ENCODE data around the gene LBP.

Gene LBP

GRCh38 chr20:38307371-38308046 lies 38.8 kb upstream of the LBP start:
- Histone ChIP-seq H3K4ac (ENCODE audit: low read depth, low read length) (no peak overlapping the region), H3K23ac (ENCODE audit: low read length) (no peak overlapping the region), H3K79me1 (ENCODE audit: low read length) (no peaks in the 10 kb centered on the region), H2AK5ac (ENCODE audit: low read length) (no peak overlapping the region), H2BK15ac (replicated peaks; ENCODE audit: low read depth) (no peak overlapping the region), H2BK5ac (ENCODE audit: low read length) (no peak overlapping the region), H3K36me3 (ENCODE audit: control insufficient read depth, insufficient read depth, low read length) (no peaks in the 10 kb centered on the region), H3K4me3 (ENCODE audit: low read length) (no peak overlapping the region), H3K27me3 (ENCODE audit: insufficient read depth, low read length, poor library complexity) (no peaks in the 10 kb centered on the region), H4K5ac (ENCODE audit: low read length) (no peak overlapping the region), H3K9ac (ENCODE audit: low read length) (no peak overlapping the region), H3K18ac (ENCODE audit: low read length) (no peak overlapping the region), H3K79me2 (ENCODE audit: control insufficient read depth, insufficient read depth, low read length) (no peaks in the 10 kb centered on the region), H3K56ac (ENCODE audit: low read length) (no peak overlapping the region), H3K4me2 (ENCODE audit: low read length) (no peak overlapping the region), H2BK120ac (ENCODE audit: low read depth, low read length) (no peak overlapping the region), H3K4me1 (ENCODE audit: control insufficient read depth, low read depth, low read length) (no peaks in the 10 kb centered on the region), H3K27ac (ENCODE audit: low read depth, low read length) (no peak overlapping the region), H4K8ac (ENCODE audit: low read depth, low read length) (no peak overlapping the region)
- WGBS (ENCODE audit: extremely low coverage, insufficient coverage, low lambda C conversion rate): no CpG with 5 or more reads among the region's 8 CpGs
- DNase-seq: no peak

GRCh38 chr20:38308047-38308438 lies 38.2 kb upstream of the LBP start:
- Histone ChIP-seq H4K5ac (ENCODE audit: low read length) (no peak overlapping the region), H3K4me1 (ENCODE audit: control insufficient read depth, low read depth, low read length) (no peaks in the 10 kb centered on the region), H2BK5ac (ENCODE audit: low read length) (no peak overlapping the region), H3K79me2 (ENCODE audit: control insufficient read depth, insufficient read depth, low read length) (no peaks in the 10 kb centered on the region), H3K9ac (ENCODE audit: low read length) (no peak overlapping the region), H3K79me1 (ENCODE audit: low read length) (no peaks in the 10 kb centered on the region), H3K27me3 (ENCODE audit: insufficient read depth, low read length, poor library complexity) (no peaks in the 10 kb centered on the region), H4K8ac (ENCODE audit: low read depth, low read length) (no peak overlapping the region), H2BK15ac (replicated peaks; ENCODE audit: low read depth) (no peak overlapping the region), H3K4me3 (ENCODE audit: low read length) (no peak overlapping the region), H3K18ac (ENCODE audit: low read length) (no peak overlapping the region), H3K4me2 (ENCODE audit: low read length) (no peak overlapping the region), H3K4ac (ENCODE audit: low read depth, low read length) (no peak overlapping the region), H3K56ac (ENCODE audit: low read length) (no peak overlapping the region), H2BK120ac (ENCODE audit: low read depth, low read length) (no peak overlapping the region), H3K27ac (ENCODE audit: low read depth, low read length) (no peak overlapping the region), H3K23ac (ENCODE audit: low read length) (no peak overlapping the region), H2AK5ac (ENCODE audit: low read length) (no peak overlapping the region), H3K36me3 (ENCODE audit: control insufficient read depth, insufficient read depth, low read length) (no peaks in the 10 kb centered on the region)
- DNase-seq: peak; percentile 21
- no CpG with 5 or more reads among the region's 4 CpGs for WGBS (ENCODE audit: extremely low coverage, insufficient coverage, low lambda C conversion rate)

GRCh38 chr20:38308447-38308846 lies 37.8 kb upstream of the LBP start:
- H3K56ac ChIP-seq (ENCODE audit: low read length): no peak overlapping the region
- no peak overlapping the region for H3K4me3 ChIP-seq (ENCODE audit: low read length)
- WGBS (ENCODE audit: extremely low coverage, insufficient coverage, low lambda C conversion rate): no CpG with 5 or more reads among the region's 1 CpG
- no peak overlapping the region for H2BK5ac ChIP-seq (ENCODE audit: low read length)
- H2AK5ac ChIP-seq (ENCODE audit: low read length): no peak overlapping the region
- H3K23ac ChIP-seq (ENCODE audit: low read length): no peak overlapping the region
- H3K18ac ChIP-seq (ENCODE audit: low read length): no peak overlapping the region
- H2BK120ac ChIP-seq (ENCODE audit: low read depth, low read length): no peak overlapping the region
- H3K4me1 ChIP-seq (ENCODE audit: control insufficient read depth, low read depth, low read length): no peaks in the 10 kb centered on the region
- H3K27me3 ChIP-seq (ENCODE audit: insufficient read depth, low read length, poor library complexity): no peaks in the 10 kb centered on the region
- no peaks in the 10 kb centered on the region for H3K79me1 ChIP-seq (ENCODE audit: low read length)
- no peak overlapping the region for H3K4ac ChIP-seq (ENCODE audit: low read depth, low read length)
- H3K79me2 ChIP-seq (ENCODE audit: control insufficient read depth, insufficient read depth, low read length): no peaks in the 10 kb centered on the region
- H4K5ac ChIP-seq (ENCODE audit: low read length): no peak overlapping the region
- H3K9ac ChIP-seq (ENCODE audit: low read length): no peak overlapping the region
- H2BK15ac ChIP-seq (replicated peaks; ENCODE audit: low read depth): no peak overlapping the region
- no peak overlapping the region for H3K4me2 ChIP-seq (ENCODE audit: low read length)
- no peak overlapping the region for H3K27ac ChIP-seq (ENCODE audit: low read depth, low read length)
- H4K8ac ChIP-seq (ENCODE audit: low read depth, low read length): no peak overlapping the region
- no peak for DNase-seq
- no peaks in the 10 kb centered on the region for H3K36me3 ChIP-seq (ENCODE audit: control insufficient read depth, insufficient read depth, low read length)

GRCh38 chr20:38311091-38311490 lies 35.2 kb upstream of the LBP start:
- Histone ChIP-seq H2AK5ac (ENCODE audit: low read length) (no peak overlapping the region), H2BK15ac (replicated peaks; ENCODE audit: low read depth) (no peak overlapping the region), H3K4me2 (ENCODE audit: low read length) (no peak overlapping the region), H3K4ac (ENCODE audit: low read depth, low read length) (no peak overlapping the region), H3K56ac (ENCODE audit: low read length) (no peak overlapping the region), H3K4me1 (ENCODE audit: control insufficient read depth, low read depth, low read length) (no peaks in the 10 kb centered on the region), H3K27me3 (ENCODE audit: insufficient read depth, low read length, poor library complexity) (no peaks in the 10 kb centered on the region), H2BK5ac (ENCODE audit: low read length) (no peak overlapping the region), H3K4me3 (ENCODE audit: low read length) (no peak overlapping the region), H3K36me3 (ENCODE audit: control insufficient read depth, insufficient read depth, low read length) (no peaks in the 10 kb centered on the region), H4K5ac (ENCODE audit: low read length) (no peak overlapping the region), H3K27ac (ENCODE audit: low read depth, low read length) (no peak overlapping the region), H2BK120ac (ENCODE audit: low read depth, low read length) (no peak overlapping the region), H4K8ac (ENCODE audit: low read depth, low read length) (no peak overlapping the region), H3K23ac (ENCODE audit: low read length) (no peak overlapping the region), H3K79me2 (ENCODE audit: control insufficient read depth, insufficient read depth, low read length) (no peaks in the 10 kb centered on the region), H3K9ac (ENCODE audit: low read length) (no peak overlapping the region), H3K18ac (ENCODE audit: low read length) (no peak overlapping the region), H3K79me1 (ENCODE audit: low read length) (no peaks in the 10 kb centered on the region)
- WGBS (ENCODE audit: extremely low coverage, insufficient coverage, low lambda C conversion rate): no CpG with 5 or more reads among the region's 3 CpGs
- no peak for DNase-seq

GRCh38 chr20:38311491-38311890 lies 34.8 kb upstream of the LBP start:
- WGBS (ENCODE audit: extremely low coverage, insufficient coverage, low lambda C conversion rate): no CpG with 5 or more reads among the region's 3 CpGs
- H2BK15ac ChIP-seq (replicated peaks; ENCODE audit: low read depth): no peak overlapping the region
- H3K4me1 ChIP-seq (ENCODE audit: control insufficient read depth, low read depth, low read length): no peaks in the 10 kb centered on the region
- H2BK5ac ChIP-seq (ENCODE audit: low read length): no peak overlapping the region
- H4K5ac ChIP-seq (ENCODE audit: low read length): no peak overlapping the region
- no peaks in the 10 kb centered on the region for H3K79me1 ChIP-seq (ENCODE audit: low read length)
- no peaks in the 10 kb centered on the region for H3K27me3 ChIP-seq (ENCODE audit: insufficient read depth, low read length, poor library complexity)
- no peak overlapping the region for H3K56ac ChIP-seq (ENCODE audit: low read length)
- no peaks in the 10 kb centered on the region for H3K79me2 ChIP-seq (ENCODE audit: control insufficient read depth, insufficient read depth, low read length)
- no peak overlapping the region for H3K27ac ChIP-seq (ENCODE audit: low read depth, low read length)
- H3K4me3 ChIP-seq (ENCODE audit: low read length): no peak overlapping the region
- H3K9ac ChIP-seq (ENCODE audit: low read length): no peak overlapping the region
- no peak overlapping the region for H3K23ac ChIP-seq (ENCODE audit: low read length)
- no peak overlapping the region for H3K4me2 ChIP-seq (ENCODE audit: low read length)
- no peak overlapping the region for H2AK5ac ChIP-seq (ENCODE audit: low read length)
- no peak overlapping the region for H3K4ac ChIP-seq (ENCODE audit: low read depth, low read length)
- no peak overlapping the region for H3K18ac ChIP-seq (ENCODE audit: low read length)
- H2BK120ac ChIP-seq (ENCODE audit: low read depth, low read length): no peak overlapping the region
- DNase-seq: no peak
- H3K36me3 ChIP-seq (ENCODE audit: control insufficient read depth, insufficient read depth, low read length): no peaks in the 10 kb centered on the region
- H4K8ac ChIP-seq (ENCODE audit: low read depth, low read length): no peak overlapping the region

- no peak overlapping the region for H4K8ac ChIP-seq (ENCODE audit: low read depth, low read length)
- no peaks in the 10 kb centered on the region for H3K79me2 ChIP-seq (ENCODE audit: control insufficient read depth, insufficient read depth, low read length)
- no peak overlapping the region for H3K4me3 ChIP-seq (ENCODE audit: low read length)
- H3K36me3 ChIP-seq (ENCODE audit: control insufficient read depth, insufficient read depth, low read length): no peaks in the 10 kb centered on the region
- H3K27ac ChIP-seq (ENCODE audit: low read depth, low read length): no peak overlapping the region
- no peak overlapping the region for H2BK5ac ChIP-seq (ENCODE audit: low read length)
- WGBS (ENCODE audit: extremely low coverage, insufficient coverage, low lambda C conversion rate): 100% methylated on average over 2 of the region's 2 CpGs
- H3K27me3 ChIP-seq (ENCODE audit: insufficient read depth, low read length, poor library complexity): no peaks in the 10 kb centered on the region
- no peak overlapping the region for H3K4me2 ChIP-seq (ENCODE audit: low read length)
- H3K9ac ChIP-seq (ENCODE audit: low read length): no peak overlapping the region
- H3K18ac ChIP-seq (ENCODE audit: low read length): no peak overlapping the region
- no peaks in the 10 kb centered on the region for H3K4me1 ChIP-seq (ENCODE audit: control insufficient read depth, low read depth, low read length)
- H2AK5ac ChIP-seq (ENCODE audit: low read length): no peak overlapping the region
- no peak overlapping the region for H3K23ac ChIP-seq (ENCODE audit: low read length)
- no peak overlapping the region for H2BK120ac ChIP-seq (ENCODE audit: low read depth, low read length)
- no peak overlapping the region for H3K4ac ChIP-seq (ENCODE audit: low read depth, low read length)
- no peak overlapping the region for H2BK15ac ChIP-seq (replicated peaks; ENCODE audit: low read depth)
- H3K79me1 ChIP-seq (ENCODE audit: low read length): no peaks in the 10 kb centered on the region
- DNase-seq: no peak
- H3K56ac ChIP-seq (ENCODE audit: low read length): no peak overlapping the region
- H4K5ac ChIP-seq (ENCODE audit: low read length): no peak overlapping the region
Measured at GRCh38 chr20:38313676-38314075, 32.6 kb upstream of the LBP start.

Measured in mesendoderm (in vitro differentiated cells).